ENCODE data around the gene AFAP1L1. TPM values are rescaled to one million over a fixed set of nuclear protein-coding genes. Genes with fewer than 3 reads are reported as not detected.

AFAP1L1 gene
- polyA plus RNA-seq, 1 experiment: 1.3 TPM

DNA sequence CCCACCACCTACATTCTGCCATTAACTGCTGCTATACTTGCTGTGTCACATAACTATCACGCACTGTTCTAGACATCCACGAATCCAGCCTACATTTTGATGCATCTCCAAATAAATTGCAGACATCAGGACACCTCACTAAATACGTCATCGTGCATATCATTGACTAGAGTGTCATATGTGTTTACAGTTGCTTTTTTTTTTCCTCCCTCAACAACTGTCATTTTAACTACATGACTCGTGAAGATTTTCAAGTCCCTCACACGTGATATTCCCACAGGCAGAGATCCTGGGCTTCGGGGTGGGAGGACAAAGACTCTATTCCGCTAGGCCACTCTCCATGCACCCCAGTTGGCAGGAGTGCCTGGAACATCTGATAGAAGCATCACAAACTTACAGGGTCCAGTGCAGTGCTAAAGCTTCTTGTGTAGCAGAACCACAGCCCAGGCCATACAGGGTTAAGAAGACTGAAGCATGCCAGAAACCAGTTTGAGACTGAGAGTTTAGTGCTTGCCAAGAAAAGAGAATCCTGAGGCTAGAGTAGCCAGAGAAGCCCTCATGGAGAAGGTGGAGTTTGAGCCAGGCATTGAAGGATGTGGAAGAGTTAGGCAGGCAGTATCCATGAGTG lies 87.3 kb downstream of the AFAP1L1 start:
- no peak overlapping the region for H3K4me3 ChIP-seq (ENCODE audit: low read depth, low read length)
- TF ChIP-seq, protein P1, sequence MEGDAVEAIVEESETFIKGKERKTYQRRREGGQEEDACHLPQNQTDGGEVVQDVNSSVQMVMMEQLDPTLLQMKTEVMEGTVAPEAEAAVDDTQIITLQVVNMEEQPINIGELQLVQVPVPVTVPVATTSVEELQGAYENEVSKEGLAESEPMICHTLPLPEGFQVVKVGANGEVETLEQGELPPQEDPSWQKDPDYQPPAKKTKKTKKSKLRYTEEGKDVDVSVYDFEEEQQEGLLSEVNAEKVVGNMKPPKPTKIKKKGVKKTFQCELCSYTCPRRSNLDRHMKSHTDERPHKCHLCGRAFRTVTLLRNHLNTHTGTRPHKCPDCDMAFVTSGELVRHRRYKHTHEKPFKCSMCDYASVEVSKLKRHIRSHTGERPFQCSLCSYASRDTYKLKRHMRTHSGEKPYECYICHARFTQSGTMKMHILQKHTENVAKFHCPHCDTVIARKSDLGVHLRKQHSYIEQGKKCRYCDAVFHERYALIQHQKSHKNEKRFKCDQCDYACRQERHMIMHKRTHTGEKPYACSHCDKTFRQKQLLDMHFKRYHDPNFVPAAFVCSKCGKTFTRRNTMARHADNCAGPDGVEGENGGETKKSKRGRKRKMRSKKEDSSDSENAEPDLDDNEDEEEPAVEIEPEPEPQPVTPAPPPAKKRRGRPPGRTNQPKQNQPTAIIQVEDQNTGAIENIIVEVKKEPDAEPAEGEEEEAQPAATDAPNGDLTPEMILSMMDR (IDR thresholded peaks at IDR 0.05; ENCODE audit: insufficient read depth, low read depth, low read length): no peak
- DNase-seq (ENCODE audit: low read depth): no peak
- H3K36me3 ChIP-seq (ENCODE audit: control insufficient read depth, insufficient read depth, low read length): peaks cover 8% of the 10 kb centered on the region; the same call in 1 of the 2 replicates
- CTCF ChIA-PET: interaction anchor here (1.9 to 8.4 kb wide), 2 partner anchors 8 to 75 kb away, joined by 5 to 64 read pairs; no protein-coding TSS in a partner anchor
- POLR2A ChIA-PET: no interaction called here
- H3K27me3 ChIP-seq (ENCODE audit: control insufficient read depth, insufficient read depth, low read length): no peaks in the 10 kb centered on the region

DNA sequence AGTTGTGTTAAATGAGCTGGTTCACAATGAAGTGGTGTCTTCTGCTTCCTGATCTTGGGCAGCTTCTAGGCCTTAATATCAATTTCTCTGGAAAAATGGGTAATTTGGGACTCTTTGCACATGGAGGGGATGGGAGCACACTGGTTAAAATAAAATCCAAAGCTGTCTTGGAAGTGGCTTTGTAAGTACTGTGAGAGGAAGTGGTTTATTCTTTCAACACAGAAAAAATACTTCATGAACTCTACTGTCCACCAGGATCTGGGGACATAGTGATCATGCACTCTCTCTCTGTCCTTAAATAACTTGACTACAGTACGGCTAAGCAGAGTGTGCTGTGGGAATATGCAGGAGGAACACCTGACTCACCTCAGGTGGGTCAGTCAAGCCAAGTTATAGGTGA lies 88.6 kb downstream of the AFAP1L1 start:
- DNase-seq (ENCODE audit: low read depth): no peak
- Histone ChIP-seq H3K27me3 (ENCODE audit: control insufficient read depth, insufficient read depth, low read length) (no peaks in the 10 kb centered on the region), H3K36me3 (ENCODE audit: control insufficient read depth, insufficient read depth, low read length) (peaks cover 2% of the 10 kb centered on the region; the same call in 1 of the 2 replicates), H3K4me3 (ENCODE audit: low read depth, low read length) (no peak overlapping the region)
- TF ChIP-seq, protein P1 (IDR thresholded peaks at IDR 0.05; ENCODE audit: insufficient read depth, low read depth, low read length): no peak
- ChIA-PET POLR2A (no interaction called here), CTCF (interaction anchor here (0.7 to 17.0 kb wide), 6 partner anchors 8 to 258 kb away, joined by 3 to 289 read pairs (median 5); no protein-coding TSS in a partner anchor)

DNA sequence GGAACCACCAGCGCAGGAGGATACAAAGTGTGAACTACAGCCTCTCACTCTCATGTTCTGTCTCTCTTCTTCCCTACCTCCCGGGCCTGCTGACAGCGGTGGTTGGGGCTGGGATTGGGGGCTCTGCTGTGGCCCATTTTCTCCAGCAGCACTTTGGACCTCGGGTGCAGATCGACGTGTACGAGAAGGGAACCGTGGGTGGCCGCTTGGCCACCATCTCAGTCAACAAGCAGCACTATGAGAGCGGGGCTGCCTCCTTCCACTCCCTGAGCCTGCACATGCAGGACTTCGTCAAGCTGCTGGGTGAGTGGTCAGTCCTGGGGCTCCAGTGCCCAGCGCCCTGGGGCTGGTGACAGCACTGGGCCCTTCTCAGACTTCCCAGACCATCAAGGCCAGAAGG lies 90.9 kb downstream of the AFAP1L1 start:
- POLR2A ChIA-PET: no interaction called here
- H3K36me3 ChIP-seq (ENCODE audit: control insufficient read depth, insufficient read depth, low read length): no peaks in the 10 kb centered on the region
- DNase-seq (ENCODE audit: low read depth): no peak
- no peak overlapping the region for H3K4me3 ChIP-seq (ENCODE audit: low read depth, low read length)
- CTCF ChIA-PET: interaction anchor here (4.4 to 17.0 kb wide), 2 partner anchors 9 to 45 kb away, joined by 24 to 289 read pairs; no protein-coding TSS in a partner anchor
- no peaks in the 10 kb centered on the region for H3K27me3 ChIP-seq (ENCODE audit: control insufficient read depth, insufficient read depth, low read length)
- TF ChIP-seq, protein P1 (IDR thresholded peaks at IDR 0.05; ENCODE audit: insufficient read depth, low read depth, low read length): no peak

DNA sequence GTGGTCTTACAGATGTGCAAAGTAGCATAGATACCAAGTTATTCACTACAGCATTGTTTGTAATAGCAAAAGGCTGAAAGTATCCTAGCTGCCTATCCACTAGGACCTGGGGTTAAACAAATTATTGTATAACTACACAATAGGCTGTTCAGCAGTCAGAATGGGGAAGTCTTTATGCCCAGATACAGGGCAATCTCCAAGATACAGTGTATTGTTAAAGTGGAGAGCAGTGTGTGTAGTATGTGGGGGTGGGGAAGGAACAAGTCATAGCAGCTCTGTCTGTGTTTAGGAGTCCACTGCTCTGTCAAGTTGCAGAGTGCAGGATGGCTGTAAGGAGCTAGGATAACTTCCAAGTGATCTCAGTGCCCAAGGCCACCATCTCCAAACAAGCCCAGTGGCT lies 91.7 kb downstream of the AFAP1L1 start:
- TF ChIP-seq, protein P1 (IDR thresholded peaks at IDR 0.05; ENCODE audit: insufficient read depth, low read depth, low read length): no peak
- Histone ChIP-seq H3K36me3 (ENCODE audit: control insufficient read depth, insufficient read depth, low read length) (no peaks in the 10 kb centered on the region), H3K4me3 (ENCODE audit: low read depth, low read length) (no peak overlapping the region), H3K27me3 (ENCODE audit: control insufficient read depth, insufficient read depth, low read length) (no peaks in the 10 kb centered on the region)
- POLR2A ChIA-PET: no interaction called here
- DNase-seq (ENCODE audit: low read depth): no peak
- CTCF ChIA-PET: interaction anchor here (4.4 to 17.0 kb wide), 2 partner anchors 9 to 45 kb away, joined by 24 to 289 read pairs; no protein-coding TSS in a partner anchor

DNA sequence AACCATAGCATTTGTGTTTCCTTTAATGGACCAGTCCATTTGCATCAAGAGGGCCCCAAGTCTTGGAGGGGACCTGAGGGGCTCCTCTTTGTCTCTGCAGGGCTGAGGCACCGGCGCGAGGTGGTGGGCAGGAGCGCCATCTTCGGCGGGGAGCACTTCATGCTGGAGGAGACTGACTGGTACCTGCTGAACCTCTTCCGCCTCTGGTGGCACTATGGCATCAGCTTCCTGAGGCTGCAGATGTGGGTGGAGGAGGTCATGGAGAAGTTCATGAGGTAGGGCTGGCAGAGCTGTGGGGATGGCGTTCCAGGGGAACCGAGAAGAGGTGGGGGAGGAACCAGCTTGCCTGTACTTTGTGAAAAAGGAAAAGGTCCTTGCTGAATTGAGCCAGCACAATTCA lies 92.3 kb downstream of the AFAP1L1 start:
- TF ChIP-seq, protein P1 (IDR thresholded peaks at IDR 0.05; ENCODE audit: insufficient read depth, low read depth, low read length): no peak
- no peaks in the 10 kb centered on the region for H3K27me3 ChIP-seq (ENCODE audit: control insufficient read depth, insufficient read depth, low read length)
- DNase-seq (ENCODE audit: low read depth): no peak
- no peaks in the 10 kb centered on the region; the same call in 1 of the 2 replicates for H3K36me3 ChIP-seq (ENCODE audit: control insufficient read depth, insufficient read depth, low read length)
- H3K4me3 ChIP-seq (ENCODE audit: low read depth, low read length): no peak overlapping the region
- ChIA-PET CTCF (interaction anchor here (0.6 to 17.0 kb wide), 4 partner anchors 8 to 141 kb away, joined by 3 to 289 read pairs (median 14); no protein-coding TSS in a partner anchor), POLR2A (no interaction called here)
